NT2/D1 (cell line): Measurements from ENCODE around the gene GPRC5C.

Experiments used
- SUZ12 ChIP-seq: IDR thresholded peaks from 2 replicates; pipeline ENCODE4 v1.6.1; 2011; ENCODE audit not compliant: insufficient read length, insufficient read depth; ENCODE audit errors: extremely low read depth
- ZNF274 ChIP-seq: IDR thresholded peaks from 2 replicates; pipeline ENCODE4 v1.6.1; 2011; ENCODE audit warnings: mild to moderate bottlenecking, low read depth, low read length

- TF ChIP-seq ZNF274 (no peak), SUZ12 (no peak)
Measured at GRCh38 chr17:74442291-74442669, 10.4 kb downstream of the GPRC5C start.
